Neural cell (in vitro differentiated cells): ENCODE data around the gene GDF9. TPM values are rescaled to one million over a fixed set of nuclear protein-coding genes. Genes with fewer than 3 reads are reported as not detected.

Source experiments
- H2AFZ ChIP-seq: fragments of 200-600, 300-800 bp; sonication (generic), shearing (Covaris generic); 2 replicates; pipeline ENCODE4 v1.6.0; 2014; ENCODE audit warnings: low read depth, mild to moderate bottlenecking, antibody characterized with exemption, low read length, moderate library complexity
- H3F3A ChIP-seq: fragments of 200-600 bp; shearing (Covaris generic); 2 replicates; pipeline ENCODE4 v1.6.1; 2016; ENCODE audit warnings: mild to moderate bottlenecking, moderate library complexity, mixed read lengths, antibody characterized with exemption, low read length; ENCODE audit not compliant: insufficient read depth, poor library complexity, severe bottlenecking
- H3K27ac ChIP-seq: fragments of 200-600, 300-800 bp; sonication (generic), shearing (Covaris generic); 2 replicates; pipeline ENCODE4 v1.5.1; 2014; ENCODE audit warnings: mild to moderate bottlenecking, low read length, moderate library complexity
- H3K27me3 ChIP-seq: fragments of 300-800, 200-600 bp; sonication (generic), shearing (Covaris generic); 2 replicates; pipeline ENCODE4 v1.6.0; 2014; ENCODE audit warnings: mild to moderate bottlenecking, low read depth, low read length, moderate library complexity; ENCODE audit not compliant: insufficient read depth
- H3K36me3 ChIP-seq: fragments of 300-800, 200-600 bp; sonication (generic), shearing (Covaris generic); 2 replicates; pipeline ENCODE4 v1.5.1; 2014; ENCODE audit warnings: mild to moderate bottlenecking, antibody characterized with exemption, low read length, moderate library complexity; ENCODE audit not compliant: insufficient read depth
- H3K4me2 ChIP-seq: fragments of 300-800, 200-600 bp; sonication (generic), shearing (Covaris generic); 2 replicates; pipeline ENCODE4 v1.6.0; 2014; ENCODE audit warnings: mild to moderate bottlenecking, low read length
- H3K4me3 ChIP-seq: fragments of 300-800, 200-600 bp; sonication (generic), shearing (Covaris generic); 2 replicates; pipeline ENCODE4 v1.5.1; 2014; ENCODE audit warnings: mild to moderate bottlenecking, low read length, moderate library complexity
- H3K79me2 ChIP-seq: fragments of 200-600 bp; shearing (Covaris generic); replicated peaks from 2 replicates; pipeline ENCODE4 v1.6.0; 2014; ENCODE audit warnings: mild to moderate bottlenecking, low read length, moderate library complexity; ENCODE audit not compliant: insufficient read depth
- H3K9ac ChIP-seq: fragments of 300-800, 200-600 bp; sonication (generic), shearing (Covaris generic); 2 replicates; pipeline ENCODE4 v1.6.1; 2016; ENCODE audit warnings: mild to moderate bottlenecking, low read length, mixed read lengths
- H3K9me2 ChIP-seq: fragments of 200-600 bp; shearing (Covaris generic); 2 replicates; pipeline ENCODE4 v1.6.1; 2016; ENCODE audit warnings: mild to moderate bottlenecking, low read length, mixed read lengths; ENCODE audit not compliant: insufficient read depth
- H3K9me3 ChIP-seq: fragments of 200-600, 300-800 bp; sonication (generic), shearing (Covaris generic); 2 replicates; pipeline ENCODE4 v1.6.1; 2016; ENCODE audit warnings: mild to moderate bottlenecking, mixed run types, low read length, moderate library complexity, mixed read lengths
- H4K20me1 ChIP-seq: fragments of 200-600 bp; shearing (Covaris generic); 2 replicates; pipeline ENCODE4 v1.6.1; 2016; ENCODE audit warnings: mild to moderate bottlenecking, mixed run types; ENCODE audit not compliant: insufficient read depth
- CTCF ChIP-seq: fragments of 450-650 bp; IDR thresholded peaks from 2 replicates; pipeline ENCODE4 v1.5.1; 2014; ENCODE audit warnings: antibody characterized with exemption, mild to moderate bottlenecking, moderate library complexity; ENCODE audit not compliant: poor library complexity, severe bottlenecking
- EP300 ChIP-seq: fragments of 450-650 bp; conservative IDR thresholded peaks from 2 replicates; pipeline ENCODE4 v1.6.1; 2014; ENCODE audit warnings: antibody characterized with exemption, mild to moderate bottlenecking, moderate library complexity; ENCODE audit not compliant: poor library complexity, severe bottlenecking
- EZH2 ChIP-seq: fragments of 200-600, 300-800 bp; shearing (Covaris generic), sonication (generic); IDR thresholded peaks from 2 replicates; pipeline ENCODE4 v1.6.1; 2014; ENCODE audit warnings: antibody characterized with exemption, low read length, borderline replicate concordance, mild to moderate bottlenecking; ENCODE audit not compliant: insufficient read depth, poor library complexity, severe bottlenecking
- MXI1 ChIP-seq: fragments of 450-650 bp; conservative IDR thresholded peaks from 2 replicates; pipeline ENCODE4 v1.6.1; 2014; ENCODE audit warnings: antibody characterized with exemption, mild to moderate bottlenecking; ENCODE audit not compliant: poor library complexity, severe bottlenecking
- POLR2AphosphoS5 ChIP-seq: IDR thresholded peaks from 2 replicates; pipeline ENCODE4 v1.6.1; 2012
- RAD21 ChIP-seq: fragments of 450-650 bp; conservative IDR thresholded peaks from 2 replicates; pipeline ENCODE4 v1.6.1; 2014; ENCODE audit warnings: antibody characterized with exemption, mild to moderate bottlenecking, moderate library complexity
- SMC3 ChIP-seq: fragments of 450-650 bp; conservative IDR thresholded peaks from 2 replicates; pipeline ENCODE4 v1.6.1; 2014; ENCODE audit warnings: antibody characterized with exemption, mild to moderate bottlenecking, moderate library complexity; ENCODE audit not compliant: poor library complexity
- TAF1 ChIP-seq: IDR thresholded peaks from 2 replicates; pipeline ENCODE4 v1.6.1; 2012; ENCODE audit warnings: low read depth
- polyA plus RNA-seq: library from polyadenylated mRNA; depleted of rRNA; stranded (reverse); fragments of >200 nt; gene quantifications from 2 replicates; pipeline ENCODE4 v1.2.3, GENCODE V29; 2014
- TF ChIP-seq, protein P1 (sequence below): IDR thresholded peaks from 2 replicates; pipeline ENCODE4 v1.6.1; 2012; ENCODE audit warnings: borderline replicate concordance

The GDF9 gene
- polyA plus RNA-seq, 1 donor from 2014 or later = 5.1 TPM

- Histone ChIP-seq H3K4me2 (no peak within 1 kb of the TSS), H3K9ac (no peak within 1 kb of the TSS), H3K4me3 (no peak within 1 kb of the TSS), H2AFZ (no peak within 1 kb of the TSS), H3K79me2 (no peaks in the 10 kb centered on the region), H3K27me3 (no peaks in the 10 kb centered on the region), H3K27ac (no peak within 1 kb of the TSS), H3K9me3 (no peaks in the 10 kb centered on the region), H4K20me1 (no peaks in the 10 kb centered on the region), H3F3A (no peaks in the 10 kb centered on the region), H3K9me2 (no peaks in the 10 kb centered on the region), H3K36me3 (peaks cover 11% of the 10 kb centered on the region)
- no peak for TF ChIP-seq TAF1
- TF ChIP-seq SMC3 = no peak
- no peak for TF ChIP-seq CTCF
- no peak for TF ChIP-seq MXI1
- TF ChIP-seq EP300 = no peak
- no peak for TF ChIP-seq RAD21
- TF ChIP-seq, protein P1, sequence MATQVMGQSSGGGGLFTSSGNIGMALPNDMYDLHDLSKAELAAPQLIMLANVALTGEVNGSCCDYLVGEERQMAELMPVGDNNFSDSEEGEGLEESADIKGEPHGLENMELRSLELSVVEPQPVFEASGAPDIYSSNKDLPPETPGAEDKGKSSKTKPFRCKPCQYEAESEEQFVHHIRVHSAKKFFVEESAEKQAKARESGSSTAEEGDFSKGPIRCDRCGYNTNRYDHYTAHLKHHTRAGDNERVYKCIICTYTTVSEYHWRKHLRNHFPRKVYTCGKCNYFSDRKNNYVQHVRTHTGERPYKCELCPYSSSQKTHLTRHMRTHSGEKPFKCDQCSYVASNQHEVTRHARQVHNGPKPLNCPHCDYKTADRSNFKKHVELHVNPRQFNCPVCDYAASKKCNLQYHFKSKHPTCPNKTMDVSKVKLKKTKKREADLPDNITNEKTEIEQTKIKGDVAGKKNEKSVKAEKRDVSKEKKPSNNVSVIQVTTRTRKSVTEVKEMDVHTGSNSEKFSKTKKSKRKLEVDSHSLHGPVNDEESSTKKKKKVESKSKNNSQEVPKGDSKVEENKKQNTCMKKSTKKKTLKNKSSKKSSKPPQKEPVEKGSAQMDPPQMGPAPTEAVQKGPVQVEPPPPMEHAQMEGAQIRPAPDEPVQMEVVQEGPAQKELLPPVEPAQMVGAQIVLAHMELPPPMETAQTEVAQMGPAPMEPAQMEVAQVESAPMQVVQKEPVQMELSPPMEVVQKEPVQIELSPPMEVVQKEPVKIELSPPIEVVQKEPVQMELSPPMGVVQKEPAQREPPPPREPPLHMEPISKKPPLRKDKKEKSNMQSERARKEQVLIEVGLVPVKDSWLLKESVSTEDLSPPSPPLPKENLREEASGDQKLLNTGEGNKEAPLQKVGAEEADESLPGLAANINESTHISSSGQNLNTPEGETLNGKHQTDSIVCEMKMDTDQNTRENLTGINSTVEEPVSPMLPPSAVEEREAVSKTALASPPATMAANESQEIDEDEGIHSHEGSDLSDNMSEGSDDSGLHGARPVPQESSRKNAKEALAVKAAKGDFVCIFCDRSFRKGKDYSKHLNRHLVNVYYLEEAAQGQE = no peak
- no peak for TF ChIP-seq EZH2
- no peak for TF ChIP-seq POLR2AphosphoS5
Measured at GRCh38 chr5:132873119-132873929, 7.1 kb upstream of the GDF9 start, which contains the start of gene LEAP2. LEAP2 (plus strand) TSS chr5:132873668; CDS start chr5:132873695, 27 bp downstream.

DNA sequence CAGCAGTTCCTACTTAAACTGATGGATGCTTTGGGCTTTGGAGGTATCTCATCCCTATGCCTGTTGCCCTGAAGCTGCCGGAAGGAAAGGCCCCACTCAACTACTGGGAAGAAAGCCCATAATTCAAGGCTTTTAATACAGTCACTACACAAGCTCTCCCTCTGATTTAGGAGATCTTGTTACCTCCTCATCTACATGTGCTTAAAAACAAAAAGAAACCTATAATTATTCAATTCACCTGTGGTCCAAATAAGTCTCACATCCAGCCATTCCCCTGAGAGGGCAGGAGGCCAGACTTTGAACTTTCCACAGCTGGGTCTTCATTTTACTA, 6.5 kb upstream of the GDF9 start:
- Histone ChIP-seq H3K9ac (no peak overlapping the region), H3K4me2 (no peak overlapping the region), H3K36me3 (peaks cover 13% of the 10 kb centered on the region), H3K4me3 (no peak overlapping the region), H2AFZ (no peak overlapping the region), H3K27me3 (no peaks in the 10 kb centered on the region), H3K9me2 (no peaks in the 10 kb centered on the region), H3F3A (no peaks in the 10 kb centered on the region), H3K9me3 (no peaks in the 10 kb centered on the region), H4K20me1 (no peaks in the 10 kb centered on the region), H3K79me2 (peaks cover 2% of the 10 kb centered on the region), H3K27ac (no peak overlapping the region)
- TF ChIP-seq CTCF = no peak
- no peak for TF ChIP-seq MXI1
- TF ChIP-seq RAD21 = no peak
- TF ChIP-seq, protein P1 = no peak
- no peak for TF ChIP-seq POLR2AphosphoS5
- TF ChIP-seq TAF1 = no peak
- no peak for TF ChIP-seq EP300
- TF ChIP-seq EZH2 = no peak
- no peak for TF ChIP-seq SMC3
